Stimulated activated CD4-positive, alpha-beta T cell treated with anti-CD3 and anti-CD28 coated beads, Interleukin-2, amount 100 ng/mL, for 4 hours (primary cell): ENCODE results near the gene CD8B2.
A peak's percentile ranks its signal among the peaks of the same experiment; 100 is the strongest.
"Not testable (repeated sequence)": the region's sequence is repeated elsewhere in the genome, so short reads cannot be mapped to it uniquely, and the experiment has no call there.

Experiments
- DNase-seq: peaks from one replicate; pipeline ENCODE4 v3.0.0-alpha.2; 2020; ENCODE audit warnings: low read depth

The CD8B2 gene

DNA sequence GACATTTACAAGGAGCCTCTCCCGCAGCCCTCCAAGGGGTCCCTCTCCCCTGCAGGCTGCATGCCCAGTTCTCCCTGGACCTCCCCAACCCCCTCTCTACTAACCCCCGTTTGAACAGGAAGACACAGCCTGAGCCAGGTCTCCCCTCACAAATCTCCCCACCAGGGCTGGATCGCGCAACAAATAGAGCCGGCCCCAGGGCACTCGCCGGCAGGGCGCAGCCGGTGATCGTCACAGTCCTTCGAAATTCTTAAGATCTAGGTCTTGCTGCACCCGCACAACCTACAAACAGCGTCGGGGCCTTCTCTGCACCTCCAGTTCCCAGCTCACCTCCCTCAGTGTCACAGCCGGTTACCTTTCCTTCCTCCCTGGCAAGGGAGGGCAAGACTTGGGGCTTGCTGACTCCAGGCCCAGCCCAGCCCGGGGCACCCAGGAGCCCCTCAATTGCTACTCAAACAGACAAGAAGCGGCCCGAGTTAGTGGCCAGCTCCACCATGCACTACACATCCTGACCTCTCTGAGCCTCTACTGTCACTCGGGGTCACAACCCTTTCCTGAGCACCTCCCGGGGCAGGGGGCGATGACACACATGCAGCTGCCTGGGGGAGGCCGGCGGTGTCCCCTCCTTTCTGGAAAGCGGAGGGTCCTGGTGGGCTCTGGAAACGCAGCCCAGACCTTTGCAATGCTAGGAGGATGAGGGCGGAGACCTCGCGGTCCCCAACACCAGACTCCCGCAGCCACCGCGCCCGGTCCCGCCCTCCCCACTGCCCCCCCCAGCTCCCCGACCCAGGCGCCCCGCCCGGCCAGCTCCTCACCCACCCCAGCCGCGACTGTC, at the start of gene CD8B2:
CD8B2 (plus strand) TSS at position 814 of the 835 bp plus-strand sequence. CDS start 63 bp downstream, outside the sequence.
- not testable (repeated sequence) for DNase-seq

- DNase-seq: not testable (repeated sequence)
These were observed 25.3 kb upstream of the CD8B2 start for GRCh38 chr2:106461882-106462281.

DNA sequence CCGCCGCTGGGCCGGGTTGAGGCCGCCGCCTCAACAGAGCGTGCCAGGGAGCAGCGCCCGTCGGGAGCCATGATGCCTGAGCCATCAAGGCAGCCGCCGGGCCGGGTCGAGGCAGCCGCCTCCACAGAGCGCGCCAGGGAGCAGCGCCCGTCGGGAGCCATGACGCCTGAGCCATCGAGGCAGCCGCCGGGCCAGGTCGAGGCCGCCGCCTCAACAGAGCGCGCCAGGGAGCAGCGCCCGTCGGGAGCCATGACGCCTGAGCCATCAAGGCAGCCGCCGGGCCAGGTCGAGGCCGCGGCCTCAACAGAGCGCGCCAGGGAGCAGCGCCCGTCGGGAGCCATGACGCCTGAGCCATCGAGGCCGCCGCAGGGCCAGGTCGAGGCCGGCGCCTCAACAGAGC, 19.6 kb upstream of the CD8B2 start:
- not testable (repeated sequence) for DNase-seq

DNA sequence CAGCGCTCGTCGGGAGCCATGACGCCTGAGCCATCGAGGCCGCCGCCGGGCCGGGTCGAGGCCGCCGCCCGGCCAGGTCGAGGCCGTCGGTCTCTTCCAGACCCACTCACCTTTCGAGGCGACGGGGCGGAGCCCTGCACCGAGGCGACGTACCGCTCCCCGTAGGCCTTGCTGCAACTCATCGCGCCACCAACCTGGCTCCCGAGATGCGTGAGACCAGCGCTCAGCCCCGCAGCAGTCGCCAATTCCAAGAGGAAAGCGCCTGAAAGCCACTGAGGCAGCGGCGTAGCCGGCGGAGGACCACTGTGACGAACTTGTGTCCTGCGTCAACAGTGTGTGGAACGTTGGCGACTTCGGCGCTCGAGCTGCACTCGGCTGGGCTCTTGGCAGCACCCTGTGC, 19.1 kb upstream of the CD8B2 start, which contains the start of gene RGPD3:
RGPD3 (minus strand) TSS at position 307 of the 400 bp plus-strand sequence; CDS start at position 182, 125 bp downstream.
- not testable (repeated sequence) for DNase-seq

DNA sequence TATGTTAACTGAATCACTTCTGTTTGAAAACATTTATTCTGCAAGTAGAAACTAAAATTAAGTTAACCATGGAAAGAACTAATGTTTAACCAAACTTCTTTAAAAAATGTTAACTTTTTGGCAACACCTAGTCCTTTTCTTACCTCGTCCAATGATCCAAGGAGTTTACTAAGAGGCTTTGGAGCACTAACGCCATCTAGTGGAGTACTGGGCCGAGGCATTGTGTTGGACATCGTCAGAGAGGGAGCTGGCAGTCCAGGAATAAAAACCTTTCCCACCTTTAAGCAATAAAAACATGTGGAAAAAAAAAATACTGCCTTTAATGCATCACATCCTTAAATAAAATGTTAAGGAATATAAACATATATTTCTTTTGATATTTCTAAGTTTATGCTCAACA, 16.5 kb upstream of the CD8B2 start:
- DNase-seq: peak; percentile 33

DNA sequence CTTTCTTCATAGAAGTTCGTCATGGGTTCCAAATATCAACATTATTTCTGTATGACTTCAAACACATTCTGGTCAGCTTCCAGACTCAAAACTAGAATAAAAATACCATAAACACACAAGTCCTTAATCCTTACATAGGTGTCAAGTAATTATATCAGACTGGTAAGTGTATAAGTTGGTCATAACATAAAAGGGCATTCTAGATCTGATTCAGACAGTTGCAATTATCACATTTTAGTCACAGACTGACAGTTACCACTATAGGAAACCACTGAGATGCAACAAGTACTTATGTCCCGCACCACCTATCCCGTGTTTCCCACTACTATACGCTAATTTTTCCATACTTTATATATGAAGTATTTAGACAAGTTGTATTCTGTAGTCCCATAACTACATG, 9.5 kb upstream of the CD8B2 start:
- not testable (repeated sequence) for DNase-seq

- not testable (repeated sequence) for DNase-seq
These were observed 7.6 kb upstream of the CD8B2 start for GRCh38 chr2:106479563-106479962.

GRCh38 chr2:106487386-106488191, 425 bp downstream of the CD8B2 start:
- DNase-seq: not testable (repeated sequence)

GRCh38 chr2:106489701-106490100, 2.5 kb downstream of the CD8B2 start:
- DNase-seq: not testable (repeated sequence)

- not testable (repeated sequence) for DNase-seq
These were observed 5.2 kb downstream of the CD8B2 start for GRCh38 chr2:106492399-106492798.

- not testable (repeated sequence) for DNase-seq
These were observed 5.7 kb downstream of the CD8B2 start for GRCh38 chr2:106492913-106493312.

- DNase-seq: not testable (repeated sequence)
These were observed 11.4 kb downstream of the CD8B2 start for GRCh38 chr2:106498549-106498948.

DNA sequence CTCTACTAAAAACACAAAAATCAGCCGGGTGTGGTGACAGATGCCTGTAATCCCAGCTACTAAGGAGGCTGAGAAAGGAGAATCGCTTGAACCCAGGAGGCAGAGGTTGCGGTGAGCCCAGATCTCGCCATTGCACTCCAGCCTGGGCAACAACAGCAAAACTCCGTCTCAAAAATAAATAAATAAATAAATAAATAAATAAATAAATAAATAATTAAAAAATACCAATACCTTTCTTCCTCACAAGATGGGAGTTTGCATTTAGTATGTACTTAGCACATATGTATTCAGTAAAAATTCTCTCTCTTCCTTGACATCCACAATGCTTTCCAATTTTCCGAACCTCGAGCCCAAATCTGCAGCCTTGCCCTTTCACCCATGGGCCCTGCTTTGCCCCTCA, 13.2 kb downstream of the CD8B2 start:
- not testable (repeated sequence) for DNase-seq

DNA sequence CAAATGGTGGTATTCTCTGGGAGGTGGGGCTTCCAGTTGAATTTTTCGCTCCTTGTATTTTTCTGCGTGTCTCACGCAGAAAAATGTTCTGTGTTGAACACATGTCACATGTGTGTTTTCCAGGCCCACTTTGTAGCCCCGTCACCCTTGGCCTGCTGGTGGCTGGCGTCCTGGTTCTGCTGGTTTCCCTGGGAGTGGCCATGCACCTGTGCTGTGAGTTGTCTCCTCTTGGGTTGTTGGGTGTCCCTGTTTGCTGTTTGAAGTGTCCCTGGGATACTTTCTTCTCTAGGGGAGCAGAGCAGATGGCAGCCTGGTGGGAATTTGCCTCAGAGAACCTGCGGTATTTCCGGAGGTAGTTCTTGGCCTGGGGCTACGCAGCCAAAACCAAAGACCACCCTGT, 15.2 kb downstream of the CD8B2 start:
- DNase-seq: not testable (repeated sequence)

DNA sequence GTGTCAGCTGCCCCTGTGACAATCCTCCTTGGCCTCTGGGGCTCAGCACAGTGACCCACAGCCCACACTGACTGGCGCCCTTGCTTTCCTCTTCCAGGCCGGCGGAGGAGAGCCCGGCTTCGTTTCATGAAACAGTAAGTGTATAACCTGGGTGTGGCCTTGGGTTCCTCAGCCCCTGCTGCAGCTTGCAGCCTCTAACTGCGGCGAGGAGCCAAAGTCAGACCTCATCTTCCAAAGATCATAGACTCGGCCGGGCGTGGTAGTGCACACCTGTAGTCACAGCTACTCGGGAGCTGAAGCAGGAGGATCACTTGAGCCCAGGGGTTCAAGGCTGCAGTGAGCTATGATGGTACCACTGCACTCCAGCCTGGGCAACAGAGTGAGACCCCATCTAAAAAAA, 17.0 kb downstream of the CD8B2 start:
- DNase-seq: not testable (repeated sequence)

GRCh38 chr2:106504787-106505186, 17.6 kb downstream of the CD8B2 start:
- DNase-seq: not testable (repeated sequence)

DNA sequence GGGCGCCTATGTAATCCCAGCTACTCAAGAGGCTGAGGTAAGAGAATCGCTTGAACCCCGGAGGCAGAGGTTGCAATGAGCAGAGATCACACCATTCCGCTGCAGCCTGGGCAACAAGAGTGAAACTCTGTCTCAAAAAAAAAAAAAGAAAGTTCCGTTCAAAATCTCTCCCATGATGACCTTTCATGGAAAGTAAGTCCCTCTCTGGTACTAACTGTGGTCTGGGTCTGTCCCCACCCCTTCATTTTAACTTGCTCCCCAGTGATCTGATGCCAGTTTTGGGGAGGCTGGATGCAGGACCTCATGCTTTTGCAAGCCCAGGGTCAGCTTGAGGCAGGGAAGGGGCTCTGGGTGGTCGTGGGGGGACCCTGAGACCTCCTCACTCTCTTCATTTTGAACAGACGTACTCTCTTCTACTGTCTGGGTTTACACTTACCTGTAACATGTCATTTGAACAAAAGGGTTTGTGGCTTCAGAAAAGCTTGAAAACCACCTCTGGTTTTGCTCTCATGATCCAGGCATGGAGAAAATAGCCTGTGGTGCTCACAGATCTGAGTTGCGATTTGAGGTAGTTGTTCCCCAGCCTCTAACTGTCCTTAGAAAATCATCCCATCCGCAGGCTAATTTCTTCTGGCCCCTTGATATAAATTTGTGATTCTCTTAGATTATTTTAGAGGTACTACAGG, 19.0 kb downstream of the CD8B2 start:
- not testable (repeated sequence) for DNase-seq

DNA sequence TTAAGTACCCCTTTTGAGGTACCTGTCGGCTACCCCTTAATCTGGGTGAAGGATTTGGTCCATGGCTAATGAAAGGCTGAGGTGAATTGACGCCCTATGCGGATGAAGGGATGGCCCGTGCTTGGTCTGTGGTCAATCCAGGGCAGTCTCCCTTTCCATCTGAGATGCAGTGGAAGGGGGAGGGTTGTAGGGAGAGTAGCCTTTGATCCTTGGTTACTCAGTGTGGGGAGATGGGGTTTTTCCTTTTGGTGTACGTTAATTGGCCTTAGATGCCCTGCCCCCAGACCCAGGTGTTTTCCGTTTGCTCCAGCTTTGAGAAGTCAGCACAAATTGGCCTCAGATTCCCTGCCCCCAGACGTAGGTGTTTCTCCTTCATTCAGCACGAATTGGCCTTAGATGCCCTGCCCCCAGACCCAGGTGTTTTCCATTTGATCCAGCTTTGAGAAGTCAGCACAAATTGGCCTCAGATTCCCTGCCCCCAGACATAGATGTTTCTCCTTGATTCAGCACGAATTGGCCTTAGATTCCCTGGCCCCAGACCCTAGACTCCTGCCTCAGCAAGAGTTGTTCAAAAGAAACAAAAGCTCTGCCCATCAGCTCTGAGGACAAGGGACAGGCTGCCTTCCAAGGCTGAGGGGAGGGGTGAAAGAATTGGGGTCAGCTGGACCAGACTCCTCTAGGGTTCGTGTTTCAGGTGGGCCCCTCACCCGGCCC, 21.7 kb downstream of the CD8B2 start:
- DNase-seq: not testable (repeated sequence)

DNA sequence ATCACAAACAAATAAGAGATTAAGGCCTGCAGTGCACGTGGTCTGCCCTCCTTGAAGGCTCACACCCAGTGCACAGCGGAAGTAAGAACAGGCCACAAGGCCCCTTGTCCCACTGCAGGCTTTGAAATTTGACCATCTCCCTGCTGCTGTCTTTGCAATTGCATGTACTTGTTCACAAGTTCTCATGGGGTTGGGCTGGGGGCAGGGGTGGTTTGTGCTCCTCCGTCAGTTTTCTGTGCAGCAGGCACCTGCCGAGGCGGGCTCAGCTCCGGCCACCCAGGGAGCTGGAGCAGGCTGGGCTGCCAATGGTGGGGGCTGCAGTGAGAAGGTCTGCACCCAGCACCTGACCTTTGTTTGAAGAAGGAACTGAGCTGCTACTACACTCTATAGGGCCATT, 22.2 kb downstream of the CD8B2 start:
- DNase-seq: not testable (repeated sequence)

- not testable (repeated sequence) for DNase-seq
These were observed 23.6 kb downstream of the CD8B2 start for GRCh38 chr2:106510791-106511190.

DNA sequence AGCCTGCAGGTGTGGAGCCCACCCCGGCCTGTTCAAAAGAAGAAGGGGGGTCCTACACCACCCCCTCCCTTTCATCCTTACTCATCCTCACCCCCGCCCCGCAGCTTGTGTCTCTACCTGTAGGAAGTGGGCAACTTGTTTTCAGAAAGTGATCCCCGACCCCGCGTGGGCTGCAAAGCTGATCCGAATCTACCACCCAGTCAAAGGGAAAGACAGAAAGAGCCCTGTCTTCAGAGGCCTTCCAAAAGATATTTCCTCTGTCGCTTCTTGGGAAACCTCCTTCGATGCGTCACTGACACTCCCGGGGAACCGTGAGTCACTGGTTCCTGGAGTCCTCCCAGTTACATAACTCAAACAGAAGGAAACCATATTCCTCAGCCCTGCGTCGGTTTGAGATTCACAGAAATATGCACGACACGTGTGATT, 24.3 kb downstream of the CD8B2 start:
- peak; percentile 32 for DNase-seq
